ENCODE results near the gene SLC23A2. TPM values are rescaled to one million over a fixed set of nuclear protein-coding genes. Genes with fewer than 3 reads are reported as not detected.
A peak's percentile ranks its signal among the peaks of the same experiment; 100 is the strongest.

Gene SLC23A2
- total RNA-seq, 1 experiment from 2014 or later, result 14.6 TPM

- peak overlapping the region; percentile 75 to 78 for H3K4me3 ChIP-seq (ENCODE audit: low read depth in 2 of 2, low read length in 2 of 2)
- no TSS peak for BruUV-seq (replicated peaks)
- CTCF ChIA-PET, result no interaction called here
- POLR2A ChIA-PET, result no interaction called here
- DNase-seq (ENCODE audit: low read depth, low spot score) (no peak), ATAC-seq (peak; percentile 46)
- TF ChIP-seq POLR2AphosphoS5 (IDR thresholded peaks at IDR 0.05; ENCODE audit: low read depth, low read length), result no peak
- TF ChIP-seq REST (IDR thresholded peaks at IDR 0.05; ENCODE audit: insufficient read depth in 1 of 2, low read depth in 2 of 2, low read length in 1 of 2), result no peak
- no peak for TF ChIP-seq CTCF (IDR thresholded peaks at IDR 0.05)
- TF ChIP-seq TCF7L2 (IDR thresholded peaks at IDR 0.05; ENCODE audit: low read depth, low read length), result no peak
- 0 out of 2 replicates have a peak, but pooled peaks have one; percentile 2 for TF ChIP-seq SIN3A (IDR thresholded peaks at IDR 0.05; ENCODE audit: borderline replicate concordance, insufficient read depth, low read depth, low read length)
- H3K9me3 ChIP-seq (ENCODE audit: control insufficient read depth, insufficient read depth, low read depth, low read length), result no peaks in the 10 kb centered on the region
- no peaks in the 10 kb centered on the region for H3K27me3 ChIP-seq (ENCODE audit: control insufficient read depth, insufficient read depth, low read length)
- in situ Hi-C loops (cut with HindIII; ENCODE audit: low pct_unique_long_range_greater_than_20kb, low sequenced_read_pairs), result no loop called here
- peak overlapping the region; percentile 49; the same call in 1 of the 2 replicates for H3K27ac ChIP-seq (ENCODE audit: low read length)
- peaks cover 12% of the 10 kb centered on the region for H3K4me1 ChIP-seq (ENCODE audit: control insufficient read depth, insufficient read depth, low read length)
- intact Hi-C loops (cut with micrococcal nuclease; ENCODE audit: unreplicated experiment), result no loop called here
- H3K36me3 ChIP-seq (ENCODE audit: control insufficient read depth, insufficient read depth, low read length), result no peaks in the 10 kb centered on the region; the same call in 1 of the 2 replicates
Measured at GRCh38 chr20:5000263-5001173, 792 bp downstream of the SLC23A2 start.

GRCh38 chr20:4999788-5000187 is 1.5 kb downstream of the SLC23A2 start:
- intact Hi-C loops (cut with micrococcal nuclease; ENCODE audit: unreplicated experiment) (no loop called here), in situ Hi-C loops (cut with HindIII; ENCODE audit: low pct_unique_long_range_greater_than_20kb, low sequenced_read_pairs) (no loop called here)
- no TSS peak for BruUV-seq (replicated peaks)
- Histone ChIP-seq H3K27me3 (ENCODE audit: control insufficient read depth, insufficient read depth, low read length) (no peaks in the 10 kb centered on the region), H3K9me3 (ENCODE audit: control insufficient read depth, insufficient read depth, low read depth, low read length) (no peaks in the 10 kb centered on the region), H3K4me1 (ENCODE audit: control insufficient read depth, insufficient read depth, low read length) (peaks cover 12% of the 10 kb centered on the region), H3K4me3 (ENCODE audit: low read depth in 2 of 2, low read length in 2 of 2) (peak overlapping the region in 1 of 2 experiments; percentile 78; a peak in 2 of 4 replicates), H3K27ac (ENCODE audit: low read length) (no peak overlapping the region), H3K36me3 (ENCODE audit: control insufficient read depth, insufficient read depth, low read length) (no peaks in the 10 kb centered on the region; the same call in 1 of the 2 replicates)
- TF ChIP-seq CTCF (IDR thresholded peaks at IDR 0.05), result no peak
- TF ChIP-seq POLR2AphosphoS5 (IDR thresholded peaks at IDR 0.05; ENCODE audit: low read depth, low read length), result no peak
- TF ChIP-seq REST (IDR thresholded peaks at IDR 0.05; ENCODE audit: insufficient read depth in 1 of 2, low read depth in 2 of 2, low read length in 1 of 2), result no peak
- no peak for TF ChIP-seq TCF7L2 (IDR thresholded peaks at IDR 0.05; ENCODE audit: low read depth, low read length)
- no peak for TF ChIP-seq SIN3A (IDR thresholded peaks at IDR 0.05; ENCODE audit: borderline replicate concordance, insufficient read depth, low read depth, low read length)
- POLR2A ChIA-PET, result interaction anchor here (0.6 kb wide), 1 partner anchor 325 kb away, joined by 4 read pairs; no protein-coding TSS in a partner anchor
- no peak for ATAC-seq
- no peak for DNase-seq (ENCODE audit: low read depth, low spot score)
- CTCF ChIA-PET, result no interaction called here

All from Panc1 (cell line).